HEK293T (cell line): ENCODE results near the gene LPCAT1.
"Not testable (repeated sequence)": the region's sequence is repeated elsewhere in the genome, so short reads cannot be mapped to it uniquely, and the experiment has no call there.

ENCODE experiments used
- CTCF ChIA-PET: fragments of 350-600 bp; formaldehyde crosslinking; extraction: SDS; loops from one replicate; lab custom pipeline; 2021; ENCODE audit warnings: antibody characterized with exemption, inconsistent platforms; lab: Yijun Ruan, JAX
- POLR2A ChIA-PET: fragments of 350-600 bp; formaldehyde crosslinking; extraction: SDS; loops from one replicate; lab custom pipeline; 2020; ENCODE audit warnings: antibody characterized with exemption, inconsistent platforms; lab: Yijun Ruan, JAX
- DNase-seq: peaks from one replicate; pipeline ENCODE4 v3.0.0; 2012; ENCODE audit warnings: mixed read lengths; ENCODE audit errors: extremely low spot score
- ARNT ChIP-seq: fragments of 450-650 bp; IDR thresholded peaks from 2 replicates; pipeline ENCODE4 v1.6.1; 2017; ENCODE audit warnings: mild to moderate bottlenecking
- BHLHE40 ChIP-seq: fragments of 450-650 bp; IDR thresholded peaks from 2 replicates; pipeline ENCODE4 v1.6.1; 2016; ENCODE audit warnings: mild to moderate bottlenecking, moderate library complexity, borderline replicate concordance
- CTBP1 ChIP-seq: fragments of 450-650 bp; IDR thresholded peaks from 2 replicates; pipeline ENCODE4 v1.6.1; 2016; ENCODE audit warnings: borderline replicate concordance
- ELF4 ChIP-seq: fragments of 450-650 bp; IDR thresholded peaks from 2 replicates; pipeline ENCODE4 v1.6.1; 2017; ENCODE audit warnings: antibody characterized with exemption
- FOXA1 ChIP-seq: fragments of 450-650 bp; IDR thresholded peaks from 2 replicates; pipeline ENCODE4 v1.6.1; 2016; ENCODE audit warnings: mild to moderate bottlenecking
- FOXK2 ChIP-seq: fragments of 450-650 bp; IDR thresholded peaks from 2 replicates; pipeline ENCODE4 v1.6.1; 2016; ENCODE audit warnings: mild to moderate bottlenecking
- FOXM1 ChIP-seq: fragments of 450-650 bp; IDR thresholded peaks from 2 replicates; pipeline ENCODE4 v1.6.1; 2017; ENCODE audit warnings: mild to moderate bottlenecking, borderline replicate concordance
- HDGF ChIP-seq: fragments of 450-650 bp; IDR thresholded peaks from 2 replicates; pipeline ENCODE4 v1.6.1; 2017; ENCODE audit warnings: antibody characterized with exemption, borderline replicate concordance
- L3MBTL2 ChIP-seq: fragments of 450-650 bp; conservative IDR thresholded peaks from 2 replicates; pipeline ENCODE4 v1.6.1; 2016; ENCODE audit warnings: mild to moderate bottlenecking
- LEF1 ChIP-seq: fragments of 450-650 bp; IDR thresholded peaks from 2 replicates; pipeline ENCODE4 v1.6.1; 2017; ENCODE audit warnings: mild to moderate bottlenecking, borderline replicate concordance
- NFRKB ChIP-seq: fragments of 450-650 bp; IDR thresholded peaks from 2 replicates; pipeline ENCODE4 v1.6.1; 2016; ENCODE audit warnings: mild to moderate bottlenecking, moderate library complexity
- SP1 ChIP-seq: fragments of 450-650 bp; IDR thresholded peaks from 2 replicates; pipeline ENCODE4 v1.6.1; 2017
- SUZ12 ChIP-seq: fragments of 450-650 bp; IDR thresholded peaks from 2 replicates; pipeline ENCODE4 v1.6.1; 2016; ENCODE audit warnings: mild to moderate bottlenecking
- TARDBP ChIP-seq: fragments of 450-650 bp; IDR thresholded peaks from 2 replicates; pipeline ENCODE4 v1.6.1; 2016
- ZNF384 ChIP-seq: fragments of 450-650 bp; IDR thresholded peaks from 2 replicates; pipeline ENCODE4 v1.6.1; 2016
- TF ChIP-seq, protein P1 (sequence below): fragments of 450-650 bp; IDR thresholded peaks from 2 replicates; pipeline ENCODE4 v1.6.1; 2016

Gene LPCAT1

DNA sequence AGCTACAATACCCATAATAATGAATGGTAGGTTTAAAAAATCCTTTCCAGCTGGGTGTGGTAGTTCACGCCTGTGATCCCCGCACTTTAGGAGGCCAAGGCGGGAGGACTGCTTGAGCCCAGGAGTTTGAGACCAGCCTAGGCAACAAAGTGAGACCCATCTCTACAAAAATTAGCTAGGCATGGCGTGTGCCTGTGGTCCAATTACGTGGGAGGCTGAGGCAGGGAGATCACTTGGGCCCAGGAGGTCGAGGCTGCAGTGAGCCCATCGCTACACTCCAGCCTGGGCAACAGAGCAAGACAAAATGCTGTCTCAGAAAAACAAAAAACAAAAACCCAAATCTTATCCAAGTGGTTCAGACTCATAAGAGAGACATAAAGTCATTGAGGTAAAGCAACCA is 44.7 kb downstream of the LPCAT1 start:
- ChIA-PET POLR2A (no interaction called here), CTCF (interaction anchor here (1.5 to 2.3 kb wide), 2 partner anchors 13 to 166 kb away, joined by 10 to 11 read pairs; no protein-coding TSS in a partner anchor)
- TF ChIP-seq, protein P1, sequence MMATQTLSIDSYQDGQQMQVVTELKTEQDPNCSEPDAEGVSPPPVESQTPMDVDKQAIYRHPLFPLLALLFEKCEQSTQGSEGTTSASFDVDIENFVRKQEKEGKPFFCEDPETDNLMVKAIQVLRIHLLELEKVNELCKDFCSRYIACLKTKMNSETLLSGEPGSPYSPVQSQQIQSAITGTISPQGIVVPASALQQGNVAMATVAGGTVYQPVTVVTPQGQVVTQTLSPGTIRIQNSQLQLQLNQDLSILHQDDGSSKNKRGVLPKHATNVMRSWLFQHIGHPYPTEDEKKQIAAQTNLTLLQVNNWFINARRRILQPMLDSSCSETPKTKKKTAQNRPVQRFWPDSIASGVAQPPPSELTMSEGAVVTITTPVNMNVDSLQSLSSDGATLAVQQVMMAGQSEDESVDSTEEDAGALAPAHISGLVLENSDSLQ = no peak
- no peak for DNase-seq

DNA sequence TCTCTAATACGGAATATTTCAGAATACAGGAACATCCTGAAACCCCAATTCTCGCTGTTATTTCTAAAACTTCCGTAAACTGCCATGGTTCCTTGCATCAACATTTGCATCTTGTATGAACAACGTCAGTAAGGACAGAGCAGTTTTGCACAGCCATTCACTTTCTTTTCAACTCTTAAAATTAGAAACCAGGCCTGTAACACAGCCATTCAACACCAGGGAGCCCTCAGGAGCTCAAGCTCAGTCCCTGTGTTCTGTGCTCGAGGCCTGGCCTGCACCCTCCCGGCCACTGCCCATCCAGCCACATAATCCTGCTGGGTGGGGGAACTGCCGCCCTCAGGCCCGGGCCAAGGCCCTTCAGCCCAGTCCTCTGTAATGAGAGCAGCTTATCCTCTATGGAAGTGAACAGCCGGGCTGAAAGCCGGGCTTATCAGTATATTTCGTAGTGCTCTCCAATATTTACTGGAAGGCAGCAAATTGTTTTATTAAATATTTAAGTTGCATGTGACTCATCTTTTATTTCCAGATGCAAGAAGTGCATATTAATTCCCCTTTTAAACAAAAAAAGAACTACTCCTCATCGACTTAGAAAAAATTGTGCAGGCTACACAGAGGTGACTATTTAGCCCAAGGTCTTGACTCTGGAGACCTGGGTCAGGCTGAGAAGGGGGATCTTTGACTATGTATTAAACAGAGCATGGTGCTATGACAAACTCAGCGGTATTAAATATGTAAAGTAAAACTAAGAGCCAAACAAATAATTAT is 45.3 kb downstream of the LPCAT1 start:
- POLR2A ChIA-PET = no interaction called here
- DNase-seq = no peak
- CTCF ChIA-PET = interaction anchor here (2.3 kb wide), 1 partner anchor 13 kb away, joined by 11 read pairs; no protein-coding TSS in a partner anchor
- TF ChIP-seq L3MBTL2 (no peak), ELF4 (no peak), FOXM1 (no peak), ARNT (no peak), NFRKB (no peak), SP1 (no peak), ZNF384 (no peak), BHLHE40 (no peak), HDGF (no peak), FOXK2 (no peak), SUZ12 (no peak)
- TF ChIP-seq, protein P1 = no peak

DNA sequence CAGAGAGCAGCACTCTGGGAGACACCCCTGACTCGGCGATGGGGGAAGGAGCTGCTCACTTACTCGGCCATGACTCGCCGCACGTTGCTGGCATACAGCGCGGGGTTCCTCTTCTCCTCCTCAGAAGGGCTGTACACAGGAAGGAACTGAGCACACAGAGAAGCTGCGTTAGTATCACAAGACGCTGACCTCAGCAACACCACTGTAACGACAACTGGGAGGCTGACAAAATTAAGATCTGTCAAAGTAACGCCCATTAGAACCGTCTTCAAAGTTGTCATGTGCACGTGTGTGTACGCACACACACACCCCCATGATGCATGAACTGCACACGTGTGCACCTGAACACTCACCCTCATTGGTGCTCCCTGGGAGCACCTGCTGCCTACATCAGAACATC is 46.4 kb downstream of the LPCAT1 start:
- CTCF ChIA-PET = no interaction called here

DNA sequence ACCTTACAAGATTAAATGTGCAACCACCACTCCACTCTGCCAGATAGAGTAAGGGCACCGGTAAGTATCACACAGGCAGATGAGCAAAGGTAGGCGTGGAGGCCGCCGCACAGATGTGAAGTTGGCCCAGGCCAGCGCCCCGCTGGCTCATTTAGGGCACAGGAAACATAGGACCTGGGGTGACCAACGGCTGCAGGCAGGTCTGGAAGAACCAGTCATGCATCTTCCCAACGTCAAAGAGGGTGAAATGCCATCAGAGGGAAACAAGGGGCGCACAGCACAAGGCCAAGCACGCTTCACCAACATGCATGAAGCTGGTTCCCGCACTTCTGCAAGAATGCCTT is 46.8 kb downstream of the LPCAT1 start:
- POLR2A ChIA-PET = no interaction called here
- DNase-seq = no peak
- TF ChIP-seq L3MBTL2 (no peak), ELF4 (no peak), LEF1 (no peak), CTBP1 (no peak), TARDBP (no peak), FOXM1 (no peak), BHLHE40 (no peak)
- CTCF ChIA-PET = no interaction called here

More for the DNA sequence above, 46.4 kb downstream of the LPCAT1 start:
- DNase-seq = no peak
- TF ChIP-seq, protein P1 = no peak
- no peak for TF ChIP-seq HDGF
- TF ChIP-seq ARNT = no peak
- TF ChIP-seq FOXA1 = no peak
- TF ChIP-seq CTBP1 = no peak
- TF ChIP-seq LEF1 = no peak
- no peak for TF ChIP-seq ZNF384
- TF ChIP-seq L3MBTL2 = no peak
- no peak for TF ChIP-seq FOXK2
- TF ChIP-seq SP1 = no peak
- no peak for TF ChIP-seq SUZ12
- no peak for TF ChIP-seq TARDBP
- no peak for TF ChIP-seq BHLHE40
- no peak for TF ChIP-seq NFRKB
- no peak for TF ChIP-seq ELF4
- TF ChIP-seq FOXM1 = no peak
- POLR2A ChIA-PET = no interaction called here

DNA sequence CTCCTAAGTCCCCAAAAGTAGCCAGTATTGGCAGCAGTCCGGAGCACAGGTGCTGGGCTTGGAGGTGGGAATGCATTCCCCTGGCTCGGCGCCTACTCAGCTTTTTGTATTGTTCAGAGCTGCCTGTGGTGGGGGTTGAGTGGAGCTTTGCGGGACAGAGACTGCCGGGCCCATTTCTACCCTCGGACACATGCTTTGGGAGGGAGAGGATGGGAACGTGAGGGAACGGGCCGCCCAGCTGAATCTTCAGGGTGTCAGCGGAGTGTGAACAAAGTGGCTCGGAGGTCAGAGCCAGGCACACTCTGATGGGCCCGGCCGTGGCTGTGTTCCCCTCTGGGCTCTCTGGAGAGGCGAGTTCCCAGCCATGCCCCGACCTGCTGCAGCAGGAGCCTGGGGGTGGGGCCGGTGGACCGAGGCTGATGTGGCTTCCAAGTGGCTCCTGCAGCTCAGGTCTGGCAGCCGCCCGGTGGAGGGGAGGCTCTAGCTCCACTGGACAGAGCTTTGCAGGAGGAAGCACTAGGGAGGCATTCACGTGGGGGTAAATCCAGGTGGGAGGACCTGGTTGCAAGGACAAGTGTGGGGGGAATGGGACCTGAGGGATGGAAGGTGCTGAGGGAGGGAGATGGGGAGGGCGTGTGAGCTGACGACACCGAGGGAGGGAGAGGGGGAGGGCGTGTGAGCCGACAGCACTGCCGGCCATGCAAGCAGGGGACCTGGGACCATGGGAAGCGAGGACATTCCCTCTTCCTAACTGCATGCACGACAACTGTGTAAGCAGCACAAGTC is 47.4 kb downstream of the LPCAT1 start:
- DNase-seq = no peak
- ChIA-PET POLR2A (no interaction called here), CTCF (no interaction called here)
- no peak for TF ChIP-seq SUZ12
- no peak for TF ChIP-seq L3MBTL2
- no peak for TF ChIP-seq CTBP1
- no peak for TF ChIP-seq ELF4
- no peak for TF ChIP-seq FOXK2
- no peak for TF ChIP-seq NFRKB
- no peak for TF ChIP-seq HDGF
- TF ChIP-seq ARNT = no peak
- TF ChIP-seq ZNF384 = no peak
- TF ChIP-seq FOXA1 = no peak
- no peak for TF ChIP-seq LEF1
- TF ChIP-seq TARDBP = no peak
- TF ChIP-seq, protein P1 = no peak
- no peak for TF ChIP-seq SP1
- no peak for TF ChIP-seq FOXM1
- TF ChIP-seq BHLHE40 = no peak

DNA sequence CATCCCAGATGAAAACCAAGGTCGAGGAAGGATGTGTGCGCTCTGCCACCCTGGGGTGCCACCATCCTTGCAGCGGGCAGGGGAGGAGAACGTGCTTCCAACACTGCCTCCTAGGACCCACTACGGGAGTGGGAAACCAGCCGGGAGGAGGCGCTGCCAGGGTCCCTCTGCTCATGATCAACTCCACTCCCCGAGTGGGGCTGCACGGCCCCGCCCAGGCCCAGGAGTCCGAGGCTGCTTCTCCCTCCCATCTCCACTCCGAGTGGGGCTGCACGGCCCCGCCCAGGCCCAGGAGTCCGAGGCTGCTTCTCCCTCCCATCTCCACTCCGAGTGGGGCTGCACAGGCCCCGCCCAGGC is 48.2 kb downstream of the LPCAT1 start:
- DNase-seq, CTCF ChIA-PET, POLR2A ChIA-PET: not testable (repeated sequence)
